HEK293T (cell line): ENCODE measurements around the gene PRKD2.

Experiments used
- BHLHE40 ChIP-seq: fragments of 450-650 bp; IDR thresholded peaks from 2 replicates; pipeline ENCODE4 v1.6.1; 2016; ENCODE audit warnings: mild to moderate bottlenecking, moderate library complexity, borderline replicate concordance
- ELF4 ChIP-seq: fragments of 450-650 bp; IDR thresholded peaks from 2 replicates; pipeline ENCODE4 v1.6.1; 2017; ENCODE audit warnings: antibody characterized with exemption
- FOXA1 ChIP-seq: fragments of 450-650 bp; IDR thresholded peaks from 2 replicates; pipeline ENCODE4 v1.6.1; 2016; ENCODE audit warnings: mild to moderate bottlenecking
- FOXM1 ChIP-seq: fragments of 450-650 bp; IDR thresholded peaks from 2 replicates; pipeline ENCODE4 v1.6.1; 2017; ENCODE audit warnings: mild to moderate bottlenecking, borderline replicate concordance
- HDGF ChIP-seq: fragments of 450-650 bp; IDR thresholded peaks from 2 replicates; pipeline ENCODE4 v1.6.1; 2017; ENCODE audit warnings: antibody characterized with exemption, borderline replicate concordance
- L3MBTL2 ChIP-seq: fragments of 450-650 bp; conservative IDR thresholded peaks from 2 replicates; pipeline ENCODE4 v1.6.1; 2016; ENCODE audit warnings: mild to moderate bottlenecking
- NFRKB ChIP-seq: fragments of 450-650 bp; IDR thresholded peaks from 2 replicates; pipeline ENCODE4 v1.6.1; 2016; ENCODE audit warnings: mild to moderate bottlenecking, moderate library complexity
- TARDBP ChIP-seq: fragments of 450-650 bp; IDR thresholded peaks from 2 replicates; pipeline ENCODE4 v1.6.1; 2016
- TF ChIP-seq, protein P1 (sequence below): fragments of 450-650 bp; IDR thresholded peaks from 2 replicates; pipeline ENCODE4 v1.6.1; 2016

DNA sequence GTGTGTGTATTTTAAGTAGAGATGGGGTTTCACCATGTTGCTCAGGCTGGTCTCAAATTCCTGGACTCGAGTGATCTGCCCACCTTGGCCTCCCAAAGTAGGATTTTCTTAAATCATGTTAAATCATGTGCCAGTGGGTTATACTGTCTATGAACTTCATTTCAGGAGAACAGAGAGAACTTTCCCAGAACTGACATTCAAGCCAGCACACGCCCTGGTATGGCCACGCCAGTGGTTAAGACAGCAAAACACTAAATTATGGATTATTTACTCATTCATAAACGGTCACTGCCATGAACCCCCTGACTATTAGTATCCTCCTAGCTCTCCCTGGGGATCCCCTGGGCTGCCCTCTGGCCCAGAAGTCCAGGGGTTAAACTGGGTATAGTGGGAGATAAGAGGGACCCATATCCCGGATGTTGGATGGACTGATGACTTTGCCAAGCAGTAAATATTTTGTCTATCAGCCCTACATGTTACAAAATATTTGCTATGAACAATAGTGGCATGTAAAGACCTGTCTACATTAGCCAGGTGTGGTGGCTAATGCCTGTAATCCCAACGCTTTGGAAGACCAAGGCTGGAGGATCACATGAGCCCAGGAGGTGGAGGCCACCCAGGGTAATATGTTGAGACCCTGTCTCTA, 45.5 kb upstream of the PRKD2 start:
- TF ChIP-seq FOXM1 (no peak), FOXA1 (no peak), NFRKB (no peak), L3MBTL2 (no peak), HDGF (no peak), BHLHE40 (no peak), TARDBP (no peak), ELF4 (no peak)
- TF ChIP-seq, protein P1, sequence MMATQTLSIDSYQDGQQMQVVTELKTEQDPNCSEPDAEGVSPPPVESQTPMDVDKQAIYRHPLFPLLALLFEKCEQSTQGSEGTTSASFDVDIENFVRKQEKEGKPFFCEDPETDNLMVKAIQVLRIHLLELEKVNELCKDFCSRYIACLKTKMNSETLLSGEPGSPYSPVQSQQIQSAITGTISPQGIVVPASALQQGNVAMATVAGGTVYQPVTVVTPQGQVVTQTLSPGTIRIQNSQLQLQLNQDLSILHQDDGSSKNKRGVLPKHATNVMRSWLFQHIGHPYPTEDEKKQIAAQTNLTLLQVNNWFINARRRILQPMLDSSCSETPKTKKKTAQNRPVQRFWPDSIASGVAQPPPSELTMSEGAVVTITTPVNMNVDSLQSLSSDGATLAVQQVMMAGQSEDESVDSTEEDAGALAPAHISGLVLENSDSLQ = no peak
